ENCODE measurements around the gene ZNF678.

- TF ChIP-seq POLR2A (IDR thresholded peaks at IDR 0.05), result no peak
- TF ChIP-seq CTCF (IDR thresholded peaks at IDR 0.05), result no peak
Observed at GRCh38 chr1:227613526-227613925, 50.2 kb downstream of the ZNF678 start.
